ENCODE results near the gene RNF187.
"Not testable (repeated sequence)": the region's sequence is repeated elsewhere in the genome, so short reads cannot be mapped to it uniquely, and the experiment has no call there.

RNF187 gene

GRCh38 chr1:228455715-228456114 is 31.5 kb upstream of the RNF187 start:
- peaks cover 47% of the 10 kb centered on the region for H3K4me1 Mint-ChIP-seq
- H3K9me3 Mint-ChIP-seq: no peaks in the 10 kb centered on the region
- peaks cover 9% of the 10 kb centered on the region for H3K27me3 Mint-ChIP-seq
- DNase-seq (no peak), ATAC-seq (no peak)
- peak overlapping the region in 1 of 2 donors; percentile 48 for H3K27ac Mint-ChIP-seq
- peak overlapping the region; percentile 31 to 66 for H3K4me3 Mint-ChIP-seq

- peak overlapping the region; percentile 98 to 99 for H3K27ac Mint-ChIP-seq
- peak overlapping the region; percentile 85 to 98 for H3K4me3 Mint-ChIP-seq
- no peaks in the 10 kb centered on the region for H3K9me3 Mint-ChIP-seq
- peaks cover 16% of the 10 kb centered on the region for H3K27me3 Mint-ChIP-seq
- H3K4me1 Mint-ChIP-seq: peaks cover 51% of the 10 kb centered on the region
- ATAC-seq: no peak
- DNase-seq: no peak
These were observed 30.7 kb upstream of the RNF187 start for GRCh38 chr1:228456252-228457016.

- Mint-ChIP-seq H3K9me3 (no peaks in the 10 kb centered on the region), H3K27me3 (peaks cover 20% of the 10 kb centered on the region), H3K4me3 (peak overlapping the region; percentile 85 to 98), H3K4me1 (peaks cover 52% of the 10 kb centered on the region), H3K27ac (peak overlapping the region; percentile 98 to 99)
- DNase-seq: no peak
- peak; percentile 6 for ATAC-seq
These were observed 30.2 kb upstream of the RNF187 start for GRCh38 chr1:228457017-228457395.

- H3K27me3 Mint-ChIP-seq: peaks cover 20% of the 10 kb centered on the region
- DNase-seq: peak; percentile 92 to 93
- H3K4me1 Mint-ChIP-seq: peaks cover 58% of the 10 kb centered on the region
- peak overlapping the region; percentile 98 to 99 for H3K27ac Mint-ChIP-seq
- peak; percentile 89 for ATAC-seq
- peak overlapping the region; percentile 85 to 98 for H3K4me3 Mint-ChIP-seq
- H3K9me3 Mint-ChIP-seq: no peaks in the 10 kb centered on the region
These were observed 29.6 kb upstream of the RNF187 start for GRCh38 chr1:228457396-228458176.

DNA sequence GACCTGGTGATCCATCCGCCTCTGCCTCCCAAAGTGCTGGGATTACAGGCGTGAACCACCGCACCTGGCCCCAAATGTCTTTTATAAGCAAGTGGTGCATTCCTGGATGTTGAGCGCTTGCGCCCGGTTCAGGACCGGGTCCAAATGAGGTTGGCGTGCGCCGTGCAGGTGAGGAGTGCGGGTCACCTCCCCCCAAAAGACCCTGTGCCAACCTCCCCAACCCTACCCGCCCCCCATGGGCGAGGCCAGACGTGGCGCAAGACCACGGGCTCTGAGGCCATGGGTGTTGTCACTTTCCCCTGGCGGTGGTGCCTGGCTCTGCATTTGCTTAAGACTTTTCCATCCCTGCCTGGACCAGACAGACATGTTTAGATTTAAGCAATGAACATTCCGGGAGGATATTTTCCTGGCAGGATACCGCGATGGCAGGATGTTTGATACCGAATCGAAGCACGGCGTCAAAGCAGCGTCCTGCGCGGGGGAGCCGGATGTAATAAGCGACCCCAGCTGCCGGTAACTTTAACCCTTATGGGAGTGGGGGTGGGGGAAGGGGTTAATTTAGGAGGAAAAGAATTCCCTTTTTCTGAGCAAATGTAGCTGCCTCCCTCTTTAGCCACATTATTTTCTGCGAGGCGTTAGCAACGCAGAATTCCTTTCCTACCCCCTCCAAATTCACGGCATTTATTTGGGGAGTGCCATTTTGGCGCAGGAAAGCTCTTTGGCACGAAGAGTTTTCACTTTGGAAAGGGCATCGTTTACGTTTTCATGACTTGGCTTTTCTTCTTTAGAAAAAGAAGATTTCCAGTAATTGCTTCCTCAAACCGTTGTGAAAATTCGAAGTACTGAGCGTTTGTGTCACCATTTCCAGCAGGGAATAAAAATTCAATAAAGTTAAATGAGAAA is 27.8 kb upstream of the RNF187 start:
- ATAC-seq: peak; percentile 13
- H3K27me3 Mint-ChIP-seq: peaks cover 20% of the 10 kb centered on the region
- peaks cover 59% of the 10 kb centered on the region for H3K4me1 Mint-ChIP-seq
- DNase-seq: peak; percentile 74 to 81
- no peaks in the 10 kb centered on the region for H3K9me3 Mint-ChIP-seq
- peak overlapping the region; percentile 85 to 98 for H3K4me3 Mint-ChIP-seq
- peak overlapping the region; percentile 98 to 99 for H3K27ac Mint-ChIP-seq

GRCh38 chr1:228460821-228461220 is 26.4 kb upstream of the RNF187 start:
- DNase-seq (no peak), ATAC-seq (no peak)
- Mint-ChIP-seq H3K27me3 (peaks cover 20% of the 10 kb centered on the region), H3K4me1 (peaks cover 69% of the 10 kb centered on the region), H3K4me3 (peak overlapping the region in 1 of 2 donors; percentile 67), H3K9me3 (no peaks in the 10 kb centered on the region), H3K27ac (peak overlapping the region in 1 of 2 donors; percentile 55)

- Mint-ChIP-seq H3K4me3 (peak overlapping the region; percentile 87 to 89), H3K27ac (peak overlapping the region in 1 of 2 donors; percentile 72), H3K27me3 (peaks cover 31% of the 10 kb centered on the region), H3K4me1 (peaks cover 63% of the 10 kb centered on the region), H3K9me3 (no peaks in the 10 kb centered on the region)
- ATAC-seq: no peak
- no peak for DNase-seq
These were observed 24.6 kb upstream of the RNF187 start for GRCh38 chr1:228462560-228462959.

- Mint-ChIP-seq H3K4me3 (peak overlapping the region; percentile 87 to 89), H3K27ac (peak overlapping the region; percentile 72 to 97), H3K9me3 (no peaks in the 10 kb centered on the region), H3K27me3 (peaks cover 35% of the 10 kb centered on the region), H3K4me1 (peaks cover 58% of the 10 kb centered on the region)
- DNase-seq: peak in 1 of 2 donors; percentile 51
- peak; percentile 12 for ATAC-seq
These were observed 24.1 kb upstream of the RNF187 start for GRCh38 chr1:228463009-228463558.

GRCh38 chr1:228463559-228464455 is 23.4 kb upstream of the RNF187 start:
- Mint-ChIP-seq H3K9me3 (no peaks in the 10 kb centered on the region), H3K4me1 (peaks cover 51% of the 10 kb centered on the region), H3K27me3 (peaks cover 42% of the 10 kb centered on the region), H3K27ac (peak overlapping the region; percentile 92 to 97), H3K4me3 (peak overlapping the region; percentile 87 to 89)
- ATAC-seq: peak; percentile 82
- DNase-seq: peak; percentile 83 to 92

DNA sequence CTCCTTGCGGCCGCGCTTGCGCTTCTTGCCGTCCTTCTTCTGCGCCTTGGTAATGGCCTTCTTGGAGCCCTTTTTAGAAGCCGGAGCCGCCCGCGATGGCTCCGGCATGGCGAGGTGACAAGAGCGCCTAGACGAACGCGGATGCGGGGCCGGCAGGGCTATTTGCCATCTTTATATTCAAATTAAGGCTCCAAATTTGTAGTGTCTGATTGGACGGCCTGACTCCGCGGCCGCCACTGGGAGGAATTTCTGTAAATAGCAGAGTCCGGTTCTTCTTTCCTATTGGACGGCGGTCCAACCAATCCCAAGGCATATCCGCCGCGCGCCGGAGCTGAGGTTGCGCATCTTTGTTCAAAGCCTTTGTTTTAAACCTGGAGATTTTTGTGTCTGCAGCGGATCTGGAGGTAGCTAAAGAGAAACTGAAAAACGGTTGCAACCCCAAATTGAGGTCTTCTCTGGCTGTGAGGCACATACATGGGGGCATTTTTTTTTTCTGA is 22.6 kb upstream of the RNF187 start:
- no peaks in the 10 kb centered on the region for H3K9me3 Mint-ChIP-seq
- peaks cover 49% of the 10 kb centered on the region for H3K27me3 Mint-ChIP-seq
- peaks cover 51% of the 10 kb centered on the region for H3K4me1 Mint-ChIP-seq
- peak overlapping the region; percentile 87 to 89 for H3K4me3 Mint-ChIP-seq
- H3K27ac Mint-ChIP-seq: peak overlapping the region; percentile 92 to 97
- peak; percentile 73 for ATAC-seq
- peak; percentile 89 to 95 for DNase-seq

DNA sequence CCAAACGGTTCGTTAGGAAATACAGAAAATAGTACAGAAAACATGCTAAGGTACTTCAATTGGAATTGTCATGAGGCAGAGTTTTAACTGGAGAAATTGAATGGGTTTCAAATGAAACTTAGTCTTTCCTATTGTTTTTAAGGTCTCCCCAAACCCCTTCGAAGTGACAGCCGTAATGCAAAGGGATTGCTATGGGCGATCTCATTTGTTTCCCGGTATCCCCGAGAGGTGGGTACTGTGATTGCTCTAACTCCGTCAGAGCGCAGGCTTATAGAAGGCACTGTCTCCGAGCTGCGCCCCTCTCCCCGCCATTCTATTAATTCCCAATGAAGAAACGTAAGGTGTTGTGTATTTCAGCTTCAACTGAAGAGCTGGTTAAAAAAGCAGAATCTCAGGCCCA is 22.0 kb upstream of the RNF187 start:
- Mint-ChIP-seq H3K27ac (peak overlapping the region in 1 of 2 donors; percentile 97), H3K4me3 (peak overlapping the region; percentile 87 to 89), H3K27me3 (peaks cover 54% of the 10 kb centered on the region), H3K9me3 (no peaks in the 10 kb centered on the region), H3K4me1 (peaks cover 51% of the 10 kb centered on the region)
- DNase-seq (no peak), ATAC-seq (no peak)

DNA sequence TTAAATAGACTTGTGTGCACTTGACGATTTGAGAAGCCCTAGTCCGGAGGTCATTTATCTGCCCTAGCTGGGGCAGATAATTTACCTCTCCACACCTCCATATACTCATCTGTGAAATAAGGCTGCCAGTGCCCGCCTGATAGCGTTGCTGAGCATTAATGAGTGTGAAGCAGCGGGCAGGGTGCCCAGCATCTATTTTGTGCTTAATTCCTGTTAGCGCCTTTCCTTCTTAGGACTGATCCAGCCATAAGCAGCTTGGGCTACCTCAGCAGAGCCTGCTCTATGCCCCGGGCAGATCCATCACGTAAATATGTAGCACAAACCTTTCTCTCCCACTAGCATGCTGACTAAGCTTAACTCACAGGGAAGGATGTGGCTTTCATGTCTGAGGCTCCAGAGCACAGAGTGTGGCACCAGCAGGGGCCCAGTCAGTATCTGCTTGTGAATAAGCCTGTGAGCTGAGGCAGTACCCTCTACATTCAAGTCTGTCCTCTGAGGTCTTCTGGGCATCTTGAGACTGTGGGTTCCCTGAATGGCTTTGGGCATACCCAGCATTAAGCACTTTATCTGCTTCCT is 21.5 kb upstream of the RNF187 start:
- peak overlapping the region; percentile 87 to 89 for H3K4me3 Mint-ChIP-seq
- ATAC-seq (peak; percentile 57), DNase-seq (peak in 1 of 2 donors; percentile 61)
- no peak overlapping the region for H3K27ac Mint-ChIP-seq
- H3K27me3 Mint-ChIP-seq: peaks cover 55% of the 10 kb centered on the region
- no peaks in the 10 kb centered on the region for H3K9me3 Mint-ChIP-seq
- H3K4me1 Mint-ChIP-seq: peaks cover 50% of the 10 kb centered on the region

DNA sequence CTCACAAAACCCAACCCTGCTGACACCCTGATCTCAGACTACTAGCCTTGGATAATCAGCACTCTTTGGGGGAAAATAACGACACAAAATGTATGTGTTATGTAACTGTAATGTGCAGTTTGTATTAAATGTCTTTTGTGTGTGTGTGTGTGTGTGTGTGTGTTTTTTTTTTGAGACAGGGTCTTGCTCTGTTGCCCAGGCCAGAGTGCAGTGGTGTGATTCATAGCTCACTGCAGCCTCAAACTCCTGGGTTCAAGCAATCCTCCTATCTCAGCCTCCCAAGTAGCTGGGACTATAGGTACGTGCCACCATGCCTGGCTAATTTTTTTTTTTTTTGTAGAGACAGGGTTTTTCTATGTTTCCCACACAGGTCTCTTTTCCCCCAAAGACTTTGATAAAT is 19.0 kb upstream of the RNF187 start:
- H3K4me3 Mint-ChIP-seq, ATAC-seq, H3K9me3 Mint-ChIP-seq, DNase-seq, H3K27ac Mint-ChIP-seq: not testable (repeated sequence)
- Mint-ChIP-seq H3K27me3 (peaks cover 57% of the 10 kb centered on the region), H3K4me1 (peaks cover 51% of the 10 kb centered on the region)

Measured in stimulated activated naive CD8-positive, alpha-beta T cell treated with anti-CD3 and anti-CD28 coated beads, Interleukin-15, amount 100 ng/mL, for 72 hours (primary cell).